22Rv1 (cell line): Measurements from ENCODE around the gene CPNE4.

Source experiments
- H3K27ac ChIP-seq: fragments of 450-650 bp; 2 replicates; pipeline ENCODE4 v1.5.1; 2017
- CTCF ChIP-seq: fragments of 450-650 bp; IDR thresholded peaks from 2 replicates; pipeline ENCODE4 v1.5.1; 2017; ENCODE audit warnings: mild to moderate bottlenecking
- ZFX ChIP-seq: fragments of 450-650 bp; IDR thresholded peaks from 2 replicates; pipeline ENCODE4 v1.6.1; 2017; ENCODE audit warnings: antibody characterized with exemption, borderline replicate concordance

The CPNE4 gene

GRCh38 chr3:131630097-131630496, 404.7 kb downstream of the CPNE4 start:
- TF ChIP-seq CTCF (no peak), ZFX (no peak)

GRCh38 chr3:131623431-131623830, 411.4 kb downstream of the CPNE4 start:
- H3K27ac ChIP-seq, result no peak overlapping the region
- TF ChIP-seq CTCF (no peak), ZFX (no peak)

More at GRCh38 chr3:131630097-131630496, 404.7 kb downstream of the CPNE4 start:
- H3K27ac ChIP-seq, result no peak overlapping the region

- no peak overlapping the region for H3K27ac ChIP-seq
- TF ChIP-seq CTCF (no peak), ZFX (no peak)
Measured at GRCh38 chr3:131622726-131623125, 412.1 kb downstream of the CPNE4 start.

GRCh38 chr3:131620977-131621376, 413.8 kb downstream of the CPNE4 start:
- H3K27ac ChIP-seq, result no peak overlapping the region
- TF ChIP-seq CTCF, result no peak
- no peak for TF ChIP-seq ZFX

GRCh38 chr3:131619821-131620220, 415.0 kb downstream of the CPNE4 start:
- H3K27ac ChIP-seq, result no peak overlapping the region
- TF ChIP-seq ZFX (no peak), CTCF (no peak)

- TF ChIP-seq CTCF, result no peak
- no peak for TF ChIP-seq ZFX
- H3K27ac ChIP-seq, result no peak overlapping the region
Measured at GRCh38 chr3:131616719-131617118, 418.1 kb downstream of the CPNE4 start.

GRCh38 chr3:131612745-131613144, 422.1 kb downstream of the CPNE4 start:
- TF ChIP-seq ZFX (no peak), CTCF (no peak)
- no peak overlapping the region for H3K27ac ChIP-seq
